Measurements from ENCODE around the gene NECTIN2.

The NECTIN2 gene

DNA sequence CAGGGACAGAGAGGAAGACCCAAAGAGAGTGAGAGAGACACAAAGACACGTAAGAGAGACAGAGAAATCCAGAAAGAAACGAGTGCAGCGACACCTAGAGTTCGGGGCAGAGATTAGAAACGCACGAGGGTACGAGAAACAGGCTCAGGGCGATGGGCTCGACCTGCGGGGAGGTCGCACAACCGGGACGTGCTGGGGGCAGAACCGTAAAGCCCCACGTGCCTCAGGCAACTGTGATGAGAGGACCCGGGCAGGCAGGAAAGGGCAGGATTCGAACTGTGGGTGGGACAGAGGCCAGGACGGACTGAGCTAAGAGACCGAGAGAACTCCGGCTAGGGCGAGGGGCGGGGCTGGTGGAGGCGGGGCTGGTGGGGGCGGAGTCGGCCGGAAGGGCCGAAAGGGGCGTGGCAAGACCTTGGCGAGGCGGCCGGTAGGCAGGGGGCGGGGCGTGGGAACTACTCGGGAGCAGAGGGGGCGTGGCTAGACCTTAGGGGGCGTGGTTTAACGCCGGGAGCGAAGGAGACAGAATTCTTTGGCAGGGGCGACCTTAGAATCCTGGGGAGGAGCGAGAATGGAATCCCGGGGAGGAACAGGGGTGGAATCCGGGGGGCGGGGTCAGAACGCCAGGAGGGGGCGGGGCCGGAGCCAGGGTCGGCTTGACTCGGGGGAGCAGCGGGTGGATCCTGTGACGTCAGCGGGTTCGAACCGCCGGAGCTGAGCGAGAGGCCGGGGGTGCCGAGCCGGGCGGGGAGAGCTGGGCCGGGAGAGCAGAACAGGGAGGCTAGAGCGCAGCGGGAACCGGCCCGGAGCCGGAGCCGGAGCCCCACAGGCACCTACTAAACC lies at the start of gene NECTIN2:
TSS of gene NECTIN2 (plus strand) at position 686 of the 843 bp plus-strand sequence. CDS start 229 bp downstream, outside the sequence.
- DNase-seq (ENCODE audit: low read depth) = peak; percentile 59

DNA sequence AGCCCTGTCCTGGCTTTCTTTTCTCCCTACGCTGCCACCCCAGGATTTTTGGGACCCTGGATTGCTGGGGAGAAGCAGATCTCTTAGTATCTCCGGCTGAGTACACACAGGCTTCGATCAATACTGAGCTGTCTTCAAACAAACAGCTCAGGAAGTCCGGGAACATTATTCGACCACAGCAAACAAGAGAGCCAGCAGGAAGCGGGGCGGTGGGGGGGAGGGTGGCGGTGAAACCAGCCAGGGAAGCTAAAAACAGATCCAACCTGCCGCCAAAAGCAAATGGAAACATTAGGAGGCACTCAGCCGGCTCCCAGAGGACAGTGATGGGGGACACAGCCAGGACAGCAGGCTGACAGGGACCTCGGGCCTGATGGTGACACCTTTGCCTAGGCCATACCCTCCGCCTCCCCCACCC lies 49.4 kb upstream of the NECTIN2 start:
- no peak for DNase-seq (ENCODE audit: low read depth)

DNA sequence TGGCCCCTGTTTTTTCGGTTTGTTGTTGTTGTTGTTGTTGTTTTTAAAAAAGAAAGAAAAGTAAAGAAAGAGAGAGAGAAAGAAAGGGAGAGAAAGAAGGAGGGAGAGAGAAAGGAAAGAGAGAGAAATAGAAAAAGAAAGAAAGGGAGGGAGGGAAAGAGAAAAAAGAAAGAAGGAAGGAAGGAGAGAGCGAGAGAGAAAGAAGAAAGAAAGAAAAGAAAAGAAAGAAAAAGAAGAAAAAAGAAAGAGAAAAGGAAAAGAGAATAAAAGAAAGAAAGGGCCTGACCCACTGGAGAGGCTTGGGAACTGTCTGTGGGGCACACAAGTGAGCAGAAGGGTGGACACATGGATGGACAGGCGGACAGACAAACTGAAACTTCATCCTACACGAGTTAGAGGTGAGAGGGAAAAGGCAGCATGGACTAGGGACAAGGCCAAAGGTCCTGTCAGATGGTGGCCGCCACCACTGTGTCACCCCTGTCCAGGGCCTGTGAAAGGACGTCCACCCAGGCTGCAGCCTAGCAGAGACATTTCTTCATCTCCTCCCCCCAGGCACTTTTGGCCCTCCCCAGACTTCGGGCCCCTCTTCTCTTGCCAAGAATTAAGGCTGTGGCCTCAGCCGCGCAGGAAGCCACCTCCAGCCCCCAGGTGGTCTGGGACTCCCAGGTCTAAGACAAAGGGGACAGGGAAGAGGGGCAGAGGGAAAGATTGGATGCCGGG lies 46.3 kb upstream of the NECTIN2 start:
- DNase-seq (ENCODE audit: low read depth) = no peak

DNA sequence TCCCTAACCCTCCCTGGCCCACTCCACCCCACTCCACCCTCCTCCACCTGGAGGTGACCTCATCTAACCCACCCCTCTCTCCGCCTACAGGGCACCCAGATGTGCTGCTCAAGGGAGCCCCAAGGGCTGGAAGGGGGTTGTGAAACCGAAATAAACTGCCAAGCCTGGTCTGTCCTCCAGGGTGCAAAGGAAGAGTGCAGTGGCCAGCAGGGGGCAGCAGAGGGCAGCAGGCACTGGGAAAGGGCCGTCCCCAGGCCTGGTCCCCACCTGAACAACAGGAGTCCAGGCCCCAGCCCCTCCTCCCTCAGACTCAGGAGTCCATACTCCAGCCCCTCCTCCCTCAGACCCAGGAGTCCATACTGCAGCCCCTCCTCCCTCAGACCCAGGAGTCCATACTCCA lies 45.6 kb upstream of the NECTIN2 start:
- DNase-seq (ENCODE audit: low read depth) = peak; percentile 43

DNA sequence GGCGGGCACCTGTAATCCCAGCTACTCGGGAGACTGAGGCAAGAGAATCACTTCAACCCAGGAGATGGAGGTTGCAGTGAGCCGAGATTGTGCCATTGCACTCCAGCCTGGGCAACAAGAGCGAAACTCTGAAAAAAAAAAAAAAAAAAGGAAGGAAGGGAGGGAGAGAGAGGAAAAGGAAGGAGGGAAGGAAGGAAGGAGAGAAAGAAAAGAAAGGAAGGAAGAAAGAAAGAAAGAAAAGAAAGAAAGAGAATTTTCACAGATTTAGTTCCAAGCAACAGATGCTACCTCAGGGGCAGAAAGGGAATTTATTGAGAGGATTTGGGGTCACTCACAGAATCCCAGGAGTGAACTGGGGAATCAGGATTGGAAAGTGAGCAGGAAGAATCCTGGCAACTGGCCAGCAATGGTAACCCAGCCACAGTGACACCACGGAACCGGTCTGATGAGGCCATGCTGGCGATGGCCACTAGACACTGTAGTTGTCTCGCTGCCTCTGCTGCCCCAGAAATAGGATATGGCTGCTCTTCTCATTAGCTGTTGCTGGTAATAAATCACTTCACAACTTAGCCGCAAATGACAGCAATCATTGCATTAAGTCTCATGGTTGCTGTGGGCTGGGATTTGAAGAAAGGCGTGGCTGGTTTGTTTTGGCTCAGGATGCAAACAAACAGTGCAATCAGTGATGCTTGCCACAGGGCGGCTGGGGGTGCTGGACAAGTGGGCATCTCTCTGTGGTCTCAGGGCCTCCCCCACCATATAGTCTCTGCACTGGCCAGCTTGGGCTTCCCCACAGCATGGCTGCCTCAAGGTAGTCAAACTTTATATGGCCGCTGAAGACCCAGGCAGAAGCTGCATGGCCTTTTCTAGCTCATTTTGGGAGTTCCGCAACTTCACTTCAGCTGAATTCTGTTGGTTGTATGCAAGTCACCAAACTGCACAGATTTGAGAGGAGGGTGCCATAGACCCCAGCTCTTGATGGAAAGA lies 42.4 kb upstream of the NECTIN2 start:
- no peak for DNase-seq (ENCODE audit: low read depth)

DNA sequence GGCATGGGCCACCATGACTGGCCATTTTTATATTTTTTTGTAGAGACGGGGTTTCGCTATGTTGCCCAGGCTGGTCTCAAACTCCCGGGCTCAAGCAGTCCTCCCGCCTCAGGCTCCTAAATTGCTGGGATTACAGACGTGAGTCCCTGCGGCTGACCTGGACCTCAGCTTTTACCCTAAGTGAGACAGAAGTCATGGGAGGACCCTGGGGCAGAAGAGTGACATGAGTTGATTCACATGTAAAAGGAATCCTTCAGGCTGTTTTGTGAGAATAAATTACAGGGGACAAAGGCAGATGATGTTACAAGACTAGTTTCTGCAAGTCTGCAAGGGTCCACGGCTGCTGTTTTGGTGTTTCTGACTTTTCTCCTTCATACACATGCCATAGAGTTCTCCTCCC lies 39.8 kb upstream of the NECTIN2 start:
- no peak for DNase-seq (ENCODE audit: low read depth)

DNA sequence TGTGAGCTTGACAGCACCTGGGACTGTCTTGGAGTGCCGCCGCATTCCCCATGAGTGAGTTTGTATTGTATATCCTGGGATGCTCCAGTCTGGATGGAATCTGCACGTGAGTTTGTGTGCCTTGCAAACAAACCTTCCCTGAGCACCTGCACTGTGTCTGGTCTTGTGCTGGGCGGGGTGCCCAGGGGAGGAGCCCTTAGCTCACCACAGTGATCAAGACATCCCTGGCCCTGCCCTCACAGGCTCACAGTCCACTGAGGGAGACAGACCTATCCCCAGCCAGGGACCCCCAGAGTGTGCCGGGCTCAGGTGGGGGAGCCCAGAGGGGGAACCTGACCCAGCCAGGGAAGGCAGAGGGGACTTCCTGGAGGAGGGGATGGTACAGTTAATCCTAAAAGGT lies 38.9 kb upstream of the NECTIN2 start:
- DNase-seq (ENCODE audit: low read depth) = no peak

DNA sequence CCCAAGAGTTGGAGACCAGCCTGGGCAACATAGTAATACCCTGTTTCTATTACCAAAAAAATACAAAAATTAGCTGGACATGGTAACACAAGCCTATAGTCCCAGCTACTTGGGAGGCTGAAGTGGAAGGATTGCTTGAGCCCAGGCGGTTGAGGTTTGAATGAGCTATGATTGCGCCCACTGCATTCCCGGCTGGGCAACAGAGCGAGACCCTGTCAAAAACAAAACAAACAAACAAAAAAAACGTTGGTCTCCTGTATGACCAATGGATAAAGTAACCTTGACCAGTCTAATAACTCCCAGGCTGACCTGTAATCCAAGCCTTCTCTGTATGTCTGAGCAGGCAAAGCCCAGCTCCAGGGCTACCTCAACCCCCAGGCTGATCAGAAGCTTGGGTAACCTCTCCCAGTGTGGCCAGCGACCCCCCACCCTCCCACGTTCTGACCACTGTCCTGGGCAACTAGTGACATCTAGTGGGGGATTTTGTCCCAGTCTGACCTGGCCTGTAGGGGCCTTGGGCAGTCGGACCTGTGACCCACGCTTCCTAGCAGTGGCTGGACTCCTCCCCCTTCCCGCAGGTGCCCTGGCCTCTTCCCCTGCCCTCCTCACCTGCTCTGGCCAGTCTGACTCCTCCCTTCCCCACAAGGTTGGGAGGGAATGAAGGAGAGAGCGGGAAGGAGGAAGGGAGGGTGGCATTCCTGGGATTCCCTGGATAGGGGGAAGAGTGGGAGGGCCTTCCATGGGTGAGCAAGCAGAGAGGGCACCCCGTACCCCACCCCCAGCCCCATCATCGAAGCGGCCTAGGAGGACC lies 38.2 kb upstream of the NECTIN2 start:
- no peak for DNase-seq (ENCODE audit: low read depth)

DNA sequence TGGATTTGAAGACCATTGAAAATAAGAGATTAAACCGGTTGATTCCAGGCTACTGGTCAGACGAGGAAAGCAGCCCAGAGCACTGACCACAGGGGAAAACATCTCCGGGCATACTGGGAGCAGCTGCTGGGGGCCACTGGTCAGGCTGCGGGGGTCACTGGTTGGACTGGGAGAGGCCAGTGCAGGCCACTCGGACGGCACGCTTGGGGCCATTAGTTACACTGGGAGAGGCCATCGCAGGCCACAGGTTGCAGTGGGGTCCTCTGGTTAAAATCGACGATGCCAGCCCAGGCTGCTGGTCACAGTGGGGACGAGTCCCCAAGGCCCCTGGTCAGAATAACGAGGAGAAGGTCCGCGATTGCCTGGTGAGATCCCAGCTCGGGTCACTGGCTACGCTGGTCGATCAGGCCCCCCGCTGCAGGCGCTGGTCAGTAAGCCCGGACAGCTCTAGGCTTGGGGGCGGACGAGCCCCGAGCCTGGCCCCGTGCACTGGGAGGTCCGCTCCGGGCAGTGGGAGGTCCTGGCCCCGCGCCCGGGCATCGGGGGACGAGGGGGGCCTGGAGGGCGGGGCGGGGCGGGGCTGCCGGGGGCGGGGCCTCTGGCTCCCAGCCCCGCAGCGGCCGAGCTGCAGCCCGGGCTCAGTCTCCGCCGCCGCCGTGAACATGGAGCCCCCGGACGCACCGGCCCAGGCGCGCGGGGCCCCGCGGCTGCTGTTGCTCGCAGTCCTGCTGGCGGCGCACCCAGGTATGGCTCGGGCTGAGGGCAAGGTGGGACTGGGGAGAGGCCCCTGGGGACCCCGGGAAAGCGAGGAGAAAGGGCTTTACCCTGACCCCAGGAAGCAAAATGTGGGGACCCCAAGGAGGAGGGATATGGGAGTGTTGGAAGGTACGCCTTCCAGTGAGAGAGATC lies 37.4 kb upstream of the NECTIN2 start, which contains the start of gene BCAM:
TSS of gene BCAM (plus strand) at position 641 of the 909 bp plus-strand sequence. CDS start at position 663, 22 bp downstream.
- DNase-seq (ENCODE audit: low read depth) = no peak

DNA sequence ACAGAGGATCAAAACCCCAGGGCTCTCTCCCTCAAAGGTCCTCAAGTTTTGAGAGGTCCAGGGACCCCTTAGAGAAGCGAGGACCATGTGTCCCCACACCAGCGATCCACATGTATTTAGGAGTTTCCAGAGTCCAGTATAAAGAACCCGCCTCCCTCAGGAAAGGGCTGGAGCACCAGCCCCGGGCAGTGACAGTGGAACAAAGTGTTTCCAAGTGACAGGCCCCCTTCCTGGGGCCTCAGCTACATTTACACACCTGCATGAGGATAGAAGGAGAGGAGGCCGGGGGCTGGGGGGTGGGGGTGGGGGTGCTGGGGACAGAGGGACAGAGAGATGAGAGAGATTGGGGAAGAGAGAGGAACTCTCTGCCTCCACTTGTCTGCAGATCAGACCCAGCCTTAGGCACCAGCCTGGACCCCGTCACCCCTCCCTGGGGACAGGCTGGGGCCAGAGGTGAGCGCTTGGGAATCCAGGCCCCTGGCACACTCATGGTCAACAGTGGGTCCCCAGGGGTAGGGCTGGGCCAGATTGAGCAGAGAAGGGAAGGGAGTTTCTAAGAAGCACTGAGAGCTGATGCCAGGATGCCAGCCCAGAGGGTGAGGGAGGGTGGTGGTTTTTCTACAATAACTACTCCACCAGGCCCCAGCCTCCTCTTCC lies 36.4 kb upstream of the NECTIN2 start:
- no peak for DNase-seq (ENCODE audit: low read depth)

DNA sequence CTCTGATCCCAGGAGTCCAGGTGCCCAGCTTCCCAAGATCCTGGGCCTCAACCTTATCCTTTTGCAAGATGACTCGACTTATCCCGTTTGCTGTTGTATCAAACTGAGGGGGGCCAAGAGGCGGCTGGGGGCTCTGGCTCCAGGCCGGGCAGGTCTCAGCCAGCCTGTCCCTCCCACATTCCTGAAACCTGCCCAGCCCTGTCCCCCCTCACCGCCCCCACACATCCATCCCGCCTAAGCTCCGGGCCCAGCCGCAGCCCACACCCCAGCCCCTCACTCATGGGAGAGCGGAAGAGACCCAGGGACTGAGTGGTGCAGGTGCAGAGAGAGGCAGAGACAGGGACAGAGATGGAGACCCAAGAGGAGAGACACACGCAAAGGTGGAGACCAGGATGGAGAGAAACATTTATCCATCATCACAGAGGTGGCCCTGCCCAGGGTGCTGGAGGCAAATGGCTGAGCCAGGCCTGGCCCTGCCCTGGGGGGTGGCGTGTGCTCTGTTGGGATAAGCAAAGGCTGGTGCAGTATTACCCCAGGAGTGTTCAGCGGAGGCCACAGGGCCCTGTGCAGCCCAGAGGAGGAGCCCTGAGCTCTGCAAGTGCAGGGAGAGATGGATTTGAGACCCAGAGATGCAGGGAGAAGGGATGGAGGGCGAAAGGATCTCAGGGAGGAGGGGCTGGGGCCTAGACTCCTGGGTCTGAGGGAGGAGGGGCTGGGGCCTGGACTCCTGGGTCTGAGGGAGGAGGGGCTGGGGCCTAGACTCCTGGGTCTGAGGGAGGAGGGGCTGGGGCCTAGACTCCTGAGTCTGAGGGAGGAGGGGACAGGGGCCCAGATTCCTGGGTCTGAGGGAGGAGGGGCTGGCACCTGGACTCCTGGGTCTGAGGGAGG lies 35.6 kb upstream of the NECTIN2 start:
- DNase-seq (ENCODE audit: low read depth) = no peak

DNA sequence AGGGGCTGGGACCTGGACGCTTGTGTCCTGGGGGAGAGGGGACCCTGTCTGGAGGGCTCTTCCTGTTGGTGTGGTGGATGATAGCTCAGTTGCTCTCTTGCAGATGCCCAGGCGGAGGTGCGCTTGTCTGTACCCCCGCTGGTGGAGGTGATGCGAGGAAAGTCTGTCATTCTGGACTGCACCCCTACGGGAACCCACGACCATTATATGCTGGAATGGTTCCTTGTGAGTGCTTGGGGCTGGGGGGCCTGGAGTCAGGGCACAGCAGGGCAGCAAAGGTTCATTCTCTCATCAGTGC lies 35.0 kb upstream of the NECTIN2 start:
- no peak for DNase-seq (ENCODE audit: low read depth)

DNA sequence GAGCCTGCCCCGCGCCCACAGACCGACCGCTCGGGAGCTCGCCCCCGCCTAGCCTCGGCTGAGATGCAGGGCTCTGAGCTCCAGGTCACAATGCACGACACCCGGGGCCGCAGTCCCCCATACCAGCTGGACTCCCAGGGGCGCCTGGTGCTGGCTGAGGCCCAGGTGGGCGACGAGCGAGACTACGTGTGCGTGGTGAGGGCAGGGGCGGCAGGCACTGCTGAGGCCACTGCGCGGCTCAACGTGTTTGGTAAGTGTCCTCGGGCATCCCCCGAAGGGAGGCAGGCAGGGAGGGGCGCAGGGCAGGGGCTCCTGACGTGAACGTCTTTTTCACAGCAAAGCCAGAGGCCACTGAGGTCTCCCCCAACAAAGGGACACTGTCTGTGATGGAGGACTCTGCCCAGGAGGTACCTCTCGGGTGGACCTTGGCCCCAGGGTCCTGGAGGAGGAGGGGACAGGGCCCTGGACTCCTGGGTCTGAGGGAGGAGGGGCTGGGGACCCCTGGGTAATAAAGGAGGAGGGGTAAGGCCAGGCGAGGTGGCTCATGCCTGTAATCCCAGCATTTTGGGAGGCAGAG lies 33.9 kb upstream of the NECTIN2 start:
- DNase-seq (ENCODE audit: low read depth) = no peak

DNA sequence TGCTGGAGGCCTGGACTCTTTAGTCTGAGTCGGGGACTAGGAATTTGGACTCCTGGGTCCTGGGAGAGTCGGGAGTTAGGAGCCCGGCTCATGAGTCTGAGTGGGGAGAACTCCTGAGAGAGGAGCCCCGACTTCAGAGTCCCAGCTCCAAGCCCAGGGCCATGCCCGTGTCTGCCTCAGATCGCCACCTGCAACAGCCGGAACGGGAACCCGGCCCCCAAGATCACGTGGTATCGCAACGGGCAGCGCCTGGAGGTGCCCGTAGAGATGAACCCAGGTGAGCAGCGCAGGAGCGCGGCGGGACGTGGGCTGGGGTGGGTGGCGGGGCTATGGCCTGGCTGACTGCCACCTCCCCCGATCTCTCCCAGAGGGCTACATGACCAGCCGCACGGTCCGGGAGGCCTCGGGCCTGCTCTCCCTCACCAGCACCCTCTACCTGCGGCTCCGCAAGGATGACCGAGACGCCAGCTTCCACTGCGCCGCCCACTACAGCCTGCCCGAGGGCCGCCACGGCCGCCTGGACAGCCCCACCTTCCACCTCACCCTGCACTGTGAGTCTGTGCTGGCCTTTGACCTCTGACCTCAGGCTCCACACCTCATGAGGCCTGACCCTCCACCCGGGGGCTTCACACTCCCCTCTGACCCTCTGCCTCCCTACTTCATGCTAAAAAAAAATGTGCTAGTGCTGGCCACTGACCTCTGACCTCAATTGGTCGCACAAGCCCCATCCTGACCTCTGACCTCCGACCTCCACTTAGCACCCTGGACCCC lies 32.8 kb upstream of the NECTIN2 start:
- no peak for DNase-seq (ENCODE audit: low read depth)

DNA sequence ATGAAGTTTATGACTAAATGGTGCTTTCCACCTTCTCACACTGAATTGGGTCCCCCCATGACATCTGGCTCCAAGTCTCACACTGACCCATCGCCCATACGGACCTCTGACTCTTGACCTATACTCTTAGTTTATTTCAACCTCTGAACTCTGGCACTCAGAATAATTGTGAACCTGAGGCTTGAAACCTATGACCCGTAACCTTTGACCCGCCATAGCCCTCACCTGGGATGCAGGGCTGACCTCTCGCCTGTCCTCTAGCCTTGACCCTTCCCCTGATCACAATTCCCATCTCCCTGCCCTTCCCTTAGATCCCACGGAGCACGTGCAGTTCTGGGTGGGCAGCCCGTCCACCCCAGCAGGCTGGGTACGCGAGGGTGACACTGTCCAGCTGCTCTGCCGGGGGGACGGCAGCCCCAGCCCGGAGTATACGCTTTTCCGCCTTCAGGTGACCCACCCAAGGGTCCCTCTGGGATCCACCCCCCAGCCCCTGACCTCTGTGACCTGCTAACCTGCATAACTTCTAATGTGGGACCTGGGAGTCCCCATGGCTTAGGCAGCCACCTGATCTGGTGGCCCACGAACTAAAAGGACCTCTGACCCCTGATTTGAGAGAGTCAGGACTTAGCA lies 32.1 kb upstream of the NECTIN2 start:
- DNase-seq (ENCODE audit: low read depth) = no peak

DNA sequence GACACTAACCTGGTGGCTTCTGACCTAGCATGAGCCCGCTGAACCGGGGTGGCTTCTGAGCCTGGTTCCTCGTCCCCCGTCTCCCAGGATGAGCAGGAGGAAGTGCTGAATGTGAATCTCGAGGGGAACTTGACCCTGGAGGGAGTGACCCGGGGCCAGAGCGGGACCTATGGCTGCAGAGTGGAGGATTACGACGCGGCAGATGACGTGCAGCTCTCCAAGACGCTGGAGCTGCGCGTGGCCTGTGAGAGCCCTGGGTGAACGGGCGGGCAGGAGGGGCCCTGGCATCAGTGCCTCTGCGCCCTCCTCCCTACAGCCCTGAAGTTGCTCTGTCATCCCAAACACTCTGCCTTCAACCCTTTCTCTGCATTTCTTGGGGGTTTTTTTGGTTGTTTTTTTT lies 31.6 kb upstream of the NECTIN2 start:
- DNase-seq (ENCODE audit: low read depth) = no peak

DNA sequence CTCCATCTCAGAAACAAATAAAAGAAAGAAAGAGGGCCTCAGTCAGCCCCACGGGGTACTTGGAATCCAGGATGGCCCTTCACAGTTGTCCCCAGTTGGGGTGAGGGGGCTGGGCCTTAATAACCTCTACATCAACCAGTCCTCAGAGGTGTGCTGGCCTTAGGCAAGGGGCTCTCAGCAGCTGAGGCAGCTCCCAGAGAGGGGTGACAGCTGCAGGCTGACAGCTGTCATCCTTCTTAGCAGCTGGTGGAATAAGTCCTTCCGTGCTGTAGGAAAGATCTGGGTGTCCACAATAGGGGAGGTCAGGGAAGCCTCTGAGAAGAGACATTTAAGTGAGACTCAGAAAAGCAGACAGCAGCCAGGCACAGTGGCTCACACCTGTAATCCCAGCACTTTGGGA lies 29.8 kb upstream of the NECTIN2 start:
- no peak for DNase-seq (ENCODE audit: low read depth)
